Prostate gland (tissue), 2 donors: ENCODE data around the gene TASP1.

Source experiments
- CTCF ChIP-seq, 4 experiments: fragments of 200-600 bp in 2 of 4; fragments of 450-650 bp in 2 of 4; sonication (generic) in 2 of 4; IDR thresholded peaks; 1 replicate in 3 of 4; 2 replicates in 1 of 4; pipeline ENCODE4 v1.5.1; 2016 to 2019; ENCODE audit warnings: antibody characterized with exemption in 4 of 4, mild to moderate bottlenecking in 2 of 4, moderate library complexity in 2 of 4
- POLR2A ChIP-seq: fragments of 450-650 bp; IDR thresholded peaks from one replicate; pipeline ENCODE4 v1.6.1; 2016; ENCODE audit warnings: antibody characterized with exemption, mild to moderate bottlenecking

GRCh38 chr20:13639150-13639497 lies 392 bp upstream of the TASP1 start:
- TF ChIP-seq CTCF (IDR thresholded peaks at IDR 0.05) = no peak
- no peak for TF ChIP-seq POLR2A
